ENCODE data around the gene DRGX. TPM values are rescaled to one million over a fixed set of nuclear protein-coding genes. Genes with fewer than 3 reads are reported as not detected.

Gene DRGX
- total and polyA plus RNA-seq, 2 donors (not counting 1 experiment from before 2014, with no cell fraction given) = not detected

GRCh38 chr10:49415109-49415508, 19.2 kb upstream of the DRGX start:
- Histone ChIP-seq H3K27ac (ENCODE audit: low read length in 2 of 2) (no peak overlapping the region), H3K9ac (ENCODE audit: low read length) (no peak overlapping the region), H2AFZ (ENCODE audit: insufficient read depth, low read depth, low read length, poor library complexity, severe bottlenecking) (no peak overlapping the region), H3K79me2 (ENCODE audit: control insufficient read depth, insufficient read depth, low read length) (no peaks in the 10 kb centered on the region), H3K27me3 (replicated peaks in 1 of 4; ENCODE audit: control extremely low read depth in 1 of 4, control insufficient read depth in 3 of 4, insufficient read depth in 4 of 4, low read length in 3 of 4) (peaks cover 0 to 5% (median 0%) of the 10 kb centered on the region in 4 experiments), H3K4me2 (replicated peaks; ENCODE audit: low read depth, low read length, poor library complexity, severe bottlenecking) (no peak overlapping the region), H3K4me1 (ENCODE audit: control insufficient read depth in 2 of 2, insufficient read depth in 2 of 2, low read length in 2 of 2) (no peaks in the 10 kb centered on the region), H3K9me3 (ENCODE audit: control extremely low read depth in 1 of 3, control insufficient read depth in 2 of 3, insufficient read depth in 1 of 3, low read length in 2 of 3) (no peaks in the 10 kb centered on the region), H3K36me3 (replicated peaks in 1 of 2; ENCODE audit: control extremely low read depth in 1 of 2, control insufficient read depth in 1 of 2, extremely low read depth in 1 of 2, insufficient read depth in 2 of 2, low read length in 1 of 2) (no peaks in the 10 kb centered on the region), H3K4me3 (ENCODE audit: control extremely low read depth in 1 of 5, extremely low read depth in 1 of 5, insufficient read depth in 1 of 5, low read depth in 2 of 5, low read length in 4 of 5) (no peak overlapping the region), H4K20me1 (ENCODE audit: control insufficient read depth, insufficient read depth, low read length, poor library complexity, severe bottlenecking) (no peaks in the 10 kb centered on the region)
- WGBS (ENCODE audit: insufficient coverage) = 88% methylated on average over 7 of the region's 7 CpGs
- Mint-ChIP-seq H3K27me3 (peaks cover 18% of the 10 kb centered on the region), H3K4me1 (no peaks in the 10 kb centered on the region), H3K9me3 (ENCODE audit: insufficient read depth) (no peaks in the 10 kb centered on the region), H3K27ac (no peak overlapping the region), H3K4me3 (no peak overlapping the region)
- no peak for ATAC-seq (ENCODE audit: low read depth)
- intact Hi-C loops (cut with micrococcal nuclease) = no loop called here
- ChIA-PET CTCF (interaction anchor here (0.9 kb wide), 1 partner anchor 15 kb away, joined by 3 read pairs; no protein-coding TSS in a partner anchor), POLR2A (no interaction called here)
- no peak for DNase-seq
- TF ChIP-seq CTCF (IDR thresholded peaks at IDR 0.05) (no peak), EZH2 (IDR thresholded peaks at IDR 0.05; ENCODE audit: borderline replicate concordance, insufficient read depth, low read depth, low read length, poor library complexity, severe bottlenecking) (no peak)

- ChIA-PET POLR2A (no interaction called here), CTCF (interaction anchor here (0.9 kb wide), 1 partner anchor 14 kb away, joined by 3 read pairs; no protein-coding TSS in a partner anchor)
- no peak overlapping the region for H3K27ac Mint-ChIP-seq
- Histone ChIP-seq H2AFZ (ENCODE audit: insufficient read depth, low read depth, low read length, poor library complexity, severe bottlenecking) (no peak overlapping the region), H3K79me2 (ENCODE audit: control insufficient read depth, insufficient read depth, low read length) (no peaks in the 10 kb centered on the region), H3K27ac (ENCODE audit: low read length in 2 of 2) (no peak overlapping the region), H3K36me3 (replicated peaks in 1 of 2; ENCODE audit: control extremely low read depth in 1 of 2, control insufficient read depth in 1 of 2, extremely low read depth in 1 of 2, insufficient read depth in 2 of 2, low read length in 1 of 2) (no peaks in the 10 kb centered on the region), H4K20me1 (ENCODE audit: control insufficient read depth, insufficient read depth, low read length, poor library complexity, severe bottlenecking) (no peaks in the 10 kb centered on the region), H3K4me2 (replicated peaks; ENCODE audit: low read depth, low read length, poor library complexity, severe bottlenecking) (no peak overlapping the region), H3K9ac (ENCODE audit: low read length) (no peak overlapping the region), H3K4me1 (ENCODE audit: control insufficient read depth in 2 of 2, insufficient read depth in 2 of 2, low read length in 2 of 2) (no peaks in the 10 kb centered on the region), H3K27me3 (replicated peaks in 1 of 4; ENCODE audit: control extremely low read depth in 1 of 4, control insufficient read depth in 3 of 4, insufficient read depth in 4 of 4, low read length in 3 of 4) (peaks cover 0 to 5% (median 0%) of the 10 kb centered on the region in 4 experiments), H3K4me3 (ENCODE audit: control extremely low read depth in 1 of 5, extremely low read depth in 1 of 5, insufficient read depth in 1 of 5, low read depth in 2 of 5, low read length in 4 of 5) (no peak overlapping the region), H3K9me3 (ENCODE audit: control extremely low read depth in 1 of 3, control insufficient read depth in 2 of 3, insufficient read depth in 1 of 3, low read length in 2 of 3) (no peaks in the 10 kb centered on the region)
- H3K9me3 Mint-ChIP-seq (ENCODE audit: insufficient read depth) = no peaks in the 10 kb centered on the region
- DNase-seq = no peak
- no peaks in the 10 kb centered on the region for H3K4me1 Mint-ChIP-seq
- peaks cover 20% of the 10 kb centered on the region for H3K27me3 Mint-ChIP-seq
- WGBS (ENCODE audit: insufficient coverage) = 95% methylated on average over 2 of the region's 2 CpGs
- ATAC-seq (ENCODE audit: low read depth) = no peak
- TF ChIP-seq CTCF (IDR thresholded peaks at IDR 0.05) = no peak
- no peak for TF ChIP-seq EZH2 (IDR thresholded peaks at IDR 0.05; ENCODE audit: borderline replicate concordance, insufficient read depth, low read depth, low read length, poor library complexity, severe bottlenecking)
- no peak overlapping the region for H3K4me3 Mint-ChIP-seq
- intact Hi-C loops (cut with micrococcal nuclease) = no loop called here
Measured at GRCh38 chr10:49414496-49414895, 18.6 kb upstream of the DRGX start.

Measured in B cell (primary cell).